Ovary (tissue), 9 donors: ENCODE results near the gene TTC38. TPM values are rescaled to one million over a fixed set of nuclear protein-coding genes. Genes with fewer than 3 reads are reported as not detected.

Experiments
- DNase-seq, 5 donors: peaks; one replicate each; pipeline ENCODE4 v3.0.0-alpha.2; 2019 to 2020
- H3K27ac ChIP-seq, 2 donors: fragments of 200-600 bp; one replicate each; pipeline versions ENCODE4 v1.5.1 to v1.8.0; 2019 to 2022
- H3K27me3 ChIP-seq: fragments of 200-600 bp; one replicate; pipeline ENCODE4 v1.8.0; 2022
- H3K36me3 ChIP-seq: fragments of 200-600 bp; sonication (generic); one replicate; pipeline ENCODE4 v1.5.1; 2019
- H3K4me1 ChIP-seq: one replicate; pipeline ENCODE4 v1.8.1; 2013; ENCODE audit warnings: mild to moderate bottlenecking, moderate library complexity; ENCODE audit not compliant: insufficient read depth
- H3K4me3 ChIP-seq: fragments of 200-600 bp; sonication (generic); one replicate; pipeline ENCODE4 v1.5.1; 2017
- H3K9me3 ChIP-seq, 2 donors: fragments of 200-600 bp in 1 of 2; sonication (generic) in 1 of 2; one replicate each; pipeline versions ENCODE4 v1.5.1 to v1.8.1; 2013 to 2019; ENCODE audit warnings: mild to moderate bottlenecking in 1 of 2, moderate library complexity in 1 of 2
- CTCF ChIP-seq, 3 donors: fragments of 450-650 bp in 2 of 3; fragments of 200-600 bp in 1 of 3; IDR thresholded peaks; one replicate each; pipeline versions ENCODE4 v1.5.1 to v1.8.0; 2016 to 2022; ENCODE audit warnings: antibody characterized with exemption in 3 of 3, mild to moderate bottlenecking in 1 of 3
- EP300 ChIP-seq: sonication (generic); formaldehyde crosslinking; IDR thresholded peaks from one replicate; pipeline ENCODE4 v1.6.1; 2017; ENCODE audit warnings: antibody characterized with exemption
- POLR2A ChIP-seq: fragments of 450-650 bp; IDR thresholded peaks from one replicate; pipeline ENCODE4 v1.6.1; 2017; ENCODE audit warnings: antibody characterized with exemption, mild to moderate bottlenecking, moderate library complexity
- WGBS, 3 donors: extraction: QIAGEN DNeasy Blood & Tissue Kit in 1 of 3; methylation state at CpG; one replicate each; pipeline versions ENCODE4 v1.1.5 to v1.1.7; 2013 to 2017; 5-methylcytosine and 5-hydroxymethylcytosine counted together
- intact Hi-C, 4 donors: fragments of 100-400 bp; cut with DNase I; formaldehyde crosslinking; loops; one replicate each; pipeline versions ENCODE4 v1.11.0 to v1.15.1; 2022 to 2023
- polyA plus RNA-seq, 2 donors: library from polyadenylated mRNA; stranded (reverse); fragments of 200-250 nt in 1 of 2; fragments of 350-450 nt in 1 of 2; fragmentation: Illumina TruSeq in 1 of 2; extraction: RNeasy Lipid Tissue Mini Kit (QIAGEN cat#74804) in 1 of 2; gene quantifications; one replicate each; pipeline ENCODE4 v1.2.3, GENCODE V29; 2013 to 2014
- total RNA-seq, 7 donors: library from RNA; depleted of rRNA in 2 of 7; stranded (reverse); fragments of >200 nt in 2 of 7; fragmentation: NEBNext Ultra II Directional in 3 of 7; extraction: Animal tissue kit (Norgen Biotek cat#: 25700) in 3 of 7; gene quantifications; one replicate each; pipeline versions ENCODE4 v1.1.0 to v1.2.4, GENCODE V29; 2016 to 2023
- donor health status: DM: no; HTN: no; CAD: no; lungs with moderate emphysema.
- donor health status: DM: no; HTN: no; CAD: no.
- donor health status: Bipolar disorder and iron deficiency.
- donor health status: DM: yes; HTN: yes; CAD: no.
- donor health status: DM: no; HTN: no; CAD: no.
- donor health status: DM: yes; HTN: yes; CAD: no.

The TTC38 gene
- total and polyA plus RNA-seq, 9 donors: 27.3 to 58.3 (median 42.3) TPM

GRCh38 chr22:46272196-46272595, 4.4 kb downstream of the TTC38 start:
- H3K9me3 ChIP-seq: no peaks in the 10 kb centered on the region
- intact Hi-C loops: no loop called here
- no peaks in the 10 kb centered on the region for H3K4me1 ChIP-seq
- no peak overlapping the region for H3K27ac ChIP-seq
- WGBS, 3 donors: 94 to 96% (median 95%) methylated on average over 8 of the region's 8 CpGs
- TF ChIP-seq EP300 (no peak), POLR2A (no peak), CTCF (IDR thresholded peaks at IDR 0.05) (no peak)
- no peak overlapping the region for H3K4me3 ChIP-seq
- H3K27me3 ChIP-seq: no peaks in the 10 kb centered on the region
- peak in 1 of 5 donors; percentile 18 for DNase-seq
- peaks cover 2% of the 10 kb centered on the region for H3K36me3 ChIP-seq

- intact Hi-C loops: no loop called here
- no peak for TF ChIP-seq POLR2A
- no peak for TF ChIP-seq EP300
- TF ChIP-seq CTCF (IDR thresholded peaks at IDR 0.05): no peak
- Histone ChIP-seq H3K4me3 (no peak overlapping the region), H3K36me3 (peaks cover 2% of the 10 kb centered on the region), H3K4me1 (no peaks in the 10 kb centered on the region), H3K27me3 (no peaks in the 10 kb centered on the region), H3K9me3 (no peaks in the 10 kb centered on the region), H3K27ac (no peak overlapping the region)
- DNase-seq: peak in 1 of 5 donors; percentile 27
- 88 to 92% (median 89%) methylated on average over 11 to 12 of the region's 12 CpGs for WGBS, 3 donors
Measured at GRCh38 chr22:46272762-46273431, 5.1 kb downstream of the TTC38 start.

- intact Hi-C loops: no loop called here
- Histone ChIP-seq H3K4me1 (no peaks in the 10 kb centered on the region), H3K9me3 (no peaks in the 10 kb centered on the region), H3K27me3 (no peaks in the 10 kb centered on the region), H3K27ac (no peak overlapping the region), H3K4me3 (no peak overlapping the region), H3K36me3 (peaks cover 2% of the 10 kb centered on the region)
- TF ChIP-seq POLR2A (no peak), EP300 (no peak), CTCF (IDR thresholded peaks at IDR 0.05) (no peak)
- WGBS, 3 donors: 89 to 94% (median 90%) methylated on average over 8 to 12 of the region's 12 CpGs
- peak in 1 of 5 donors; percentile 26 for DNase-seq
Measured at GRCh38 chr22:46273432-46274148, 5.8 kb downstream of the TTC38 start.

GRCh38 chr22:46274381-46274780, 6.6 kb downstream of the TTC38 start:
- peaks cover 2% of the 10 kb centered on the region for H3K36me3 ChIP-seq
- no peak overlapping the region for H3K27ac ChIP-seq
- no peaks in the 10 kb centered on the region for H3K9me3 ChIP-seq
- intact Hi-C loops: no loop called here
- peak in 1 of 5 donors; percentile 19 for DNase-seq
- H3K27me3 ChIP-seq: no peaks in the 10 kb centered on the region
- 93 to 96% (median 96%) methylated on average over 8 of the region's 8 CpGs for WGBS, 3 donors
- no peaks in the 10 kb centered on the region for H3K4me1 ChIP-seq
- H3K4me3 ChIP-seq: no peak overlapping the region
- no peak for TF ChIP-seq CTCF (IDR thresholded peaks at IDR 0.05)
- no peak for TF ChIP-seq POLR2A
- no peak for TF ChIP-seq EP300
